Measurements from ENCODE around the gene KRT23.

DNA sequence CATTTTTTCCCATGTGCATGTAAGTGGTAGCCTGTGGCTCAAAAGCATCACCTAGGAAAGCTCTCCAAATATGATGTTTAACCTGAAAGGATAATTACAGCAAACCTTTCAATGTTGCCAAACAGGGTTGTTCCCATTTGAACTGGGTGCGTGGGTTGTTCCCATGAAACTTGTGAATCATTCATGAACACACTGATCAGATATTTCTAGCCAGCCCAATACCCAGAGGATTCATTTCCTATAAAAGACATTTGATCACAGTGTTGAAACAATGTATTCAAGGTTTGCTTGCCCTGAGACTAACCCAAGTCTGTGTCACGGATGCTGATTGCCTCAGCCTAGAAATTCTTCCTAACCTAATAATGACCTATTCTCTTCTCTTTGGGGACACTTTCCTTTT is 16.4 kb upstream of the KRT23 start:
- TF ChIP-seq CTCF (IDR thresholded peaks at IDR 0.05; ENCODE audit: poor library complexity, severe bottlenecking) (no peak), EP300 (conservative IDR thresholded peaks at IDR 0.05; ENCODE audit: poor library complexity, severe bottlenecking) (no peak), TAF1 (IDR thresholded peaks at IDR 0.05; ENCODE audit: low read depth) (no peak), EZH2 (IDR thresholded peaks at IDR 0.05; ENCODE audit: borderline replicate concordance, insufficient read depth, low read length, poor library complexity, severe bottlenecking) (no peak)

Measured in neural cell (in vitro differentiated cells).